Activated T-cell treated with anti-CD3 and anti-CD28 coated beads, Interleukin-2, amount 50 U/mL, for 48 hours (primary cell): ENCODE data around the gene SLC39A1.
A peak's percentile ranks its signal among the peaks of the same experiment; 100 is the strongest.
"Not testable (repeated sequence)": the region's sequence is repeated elsewhere in the genome, so short reads cannot be mapped to it uniquely, and the experiment has no call there.

ENCODE experiments used
- DNase-seq, 2 experiments: peaks; one replicate each; pipeline ENCODE4 v3.0.0-alpha.2; 2020

Gene SLC39A1

GRCh38 chr1:153928245-153928644 is 35.1 kb downstream of the SLC39A1 start:
- no peak for DNase-seq

GRCh38 chr1:153926405-153926804 is 36.9 kb downstream of the SLC39A1 start:
- DNase-seq: no peak

- peak; percentile 98 for DNase-seq
These were observed 40.1 kb downstream of the SLC39A1 start, which contains the start of gene GATAD2B for GRCh38 chr1:153922972-153923925. Gene GATAD2B, minus strand, starts transcription at chr1:153922972. Its CDS starts 94,625 bp downstream, at chr1:153828347.

GRCh38 chr1:153922076-153922971 is 41.0 kb downstream of the SLC39A1 start:
- DNase-seq: peak in 1 of 2 experiments; percentile 81

- DNase-seq: peak in 1 of 2 experiments; percentile 51
These were observed 41.6 kb downstream of the SLC39A1 start for GRCh38 chr1:153921803-153922075.

GRCh38 chr1:153921080-153921802 is 42.1 kb downstream of the SLC39A1 start:
- DNase-seq: no peak

- no peak for DNase-seq
These were observed 43.2 kb downstream of the SLC39A1 start for GRCh38 chr1:153919876-153920852.

- no peak for DNase-seq
These were observed 47.0 kb downstream of the SLC39A1 start for GRCh38 chr1:153916297-153916696.

- DNase-seq: no peak
These were observed 51.0 kb downstream of the SLC39A1 start for GRCh38 chr1:153912349-153912748.

- DNase-seq: not testable (repeated sequence)
These were observed 52.8 kb downstream of the SLC39A1 start for GRCh38 chr1:153910560-153910959.
